HCT116 (cell line): Measurements from ENCODE around the gene EIF3B.

Experiments used
- ELF1 ChIP-seq: IDR thresholded peaks from 2 replicates; pipeline ENCODE4 v1.6.1; 2012; ENCODE audit warnings: low read depth, borderline replicate concordance
- POLR2A ChIP-seq: IDR thresholded peaks from 2 replicates; pipeline ENCODE4 v1.7.0; 2011; ENCODE audit warnings: borderline replicate concordance; ENCODE audit not compliant: insufficient read depth, insufficient read length; ENCODE audit errors: extremely low read depth
- SP1 ChIP-seq: IDR thresholded peaks from 2 replicates; pipeline ENCODE4 v1.6.1; 2012; ENCODE audit warnings: low read depth
- TF ChIP-seq, protein P1 (sequence below), 3 experiments: fragments of 200-600 bp in 1 of 3; sonication (generic) in 1 of 3; IDR thresholded peaks in 2 of 3; conservative IDR thresholded peaks in 1 of 3; 2 replicates each; pipeline ENCODE4 v1.5.1; 2012 to 2017; ENCODE audit warnings: low read depth in 2 of 3, low read length in 2 of 3, antibody characterized with exemption in 1 of 3, borderline replicate concordance in 1 of 3, control low read depth in 1 of 3, mild to moderate bottlenecking in 1 of 3, mixed read lengths in 1 of 3, mixed run types in 1 of 3, moderate library complexity in 1 of 3; ENCODE audit not compliant: insufficient read depth in 1 of 3
- TF ChIP-seq, protein P2 (sequence below): IDR thresholded peaks from 2 replicates; pipeline ENCODE4 v1.6.1; 2012; ENCODE audit warnings: low read depth

DNA sequence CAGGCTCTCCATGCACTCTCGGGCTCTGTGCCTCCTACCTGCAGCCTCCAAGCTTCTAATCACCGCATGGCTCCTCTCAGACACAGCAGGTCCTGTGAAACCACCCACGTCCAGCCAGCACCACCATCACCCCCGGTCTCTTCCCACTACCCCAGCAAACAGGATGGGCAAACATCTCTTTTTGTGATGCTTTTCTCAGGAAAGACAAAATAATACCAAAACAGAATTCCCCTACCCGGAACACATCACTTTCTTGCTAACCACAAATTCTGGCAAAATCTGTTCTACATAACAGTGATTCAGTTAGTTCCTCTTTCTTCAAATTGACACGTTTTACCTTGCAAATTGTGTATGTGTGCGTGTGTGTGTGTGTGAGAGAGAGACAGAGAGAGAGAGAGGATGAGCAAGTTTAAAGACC is 46.9 kb upstream of the EIF3B start:
- TF ChIP-seq SP1 (no peak), POLR2A (no peak), ELF1 (no peak)
- TF ChIP-seq, protein P1, sequence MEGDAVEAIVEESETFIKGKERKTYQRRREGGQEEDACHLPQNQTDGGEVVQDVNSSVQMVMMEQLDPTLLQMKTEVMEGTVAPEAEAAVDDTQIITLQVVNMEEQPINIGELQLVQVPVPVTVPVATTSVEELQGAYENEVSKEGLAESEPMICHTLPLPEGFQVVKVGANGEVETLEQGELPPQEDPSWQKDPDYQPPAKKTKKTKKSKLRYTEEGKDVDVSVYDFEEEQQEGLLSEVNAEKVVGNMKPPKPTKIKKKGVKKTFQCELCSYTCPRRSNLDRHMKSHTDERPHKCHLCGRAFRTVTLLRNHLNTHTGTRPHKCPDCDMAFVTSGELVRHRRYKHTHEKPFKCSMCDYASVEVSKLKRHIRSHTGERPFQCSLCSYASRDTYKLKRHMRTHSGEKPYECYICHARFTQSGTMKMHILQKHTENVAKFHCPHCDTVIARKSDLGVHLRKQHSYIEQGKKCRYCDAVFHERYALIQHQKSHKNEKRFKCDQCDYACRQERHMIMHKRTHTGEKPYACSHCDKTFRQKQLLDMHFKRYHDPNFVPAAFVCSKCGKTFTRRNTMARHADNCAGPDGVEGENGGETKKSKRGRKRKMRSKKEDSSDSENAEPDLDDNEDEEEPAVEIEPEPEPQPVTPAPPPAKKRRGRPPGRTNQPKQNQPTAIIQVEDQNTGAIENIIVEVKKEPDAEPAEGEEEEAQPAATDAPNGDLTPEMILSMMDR (IDR thresholded peaks at IDR 0.05 in 2 of 3, conservative IDR thresholded peaks at IDR 0.05 in 1 of 3; ENCODE audit: borderline replicate concordance in 1 of 3, insufficient read depth in 1 of 3, low read depth in 2 of 3, low read length in 2 of 3) = no peak
- TF ChIP-seq, protein P2, sequence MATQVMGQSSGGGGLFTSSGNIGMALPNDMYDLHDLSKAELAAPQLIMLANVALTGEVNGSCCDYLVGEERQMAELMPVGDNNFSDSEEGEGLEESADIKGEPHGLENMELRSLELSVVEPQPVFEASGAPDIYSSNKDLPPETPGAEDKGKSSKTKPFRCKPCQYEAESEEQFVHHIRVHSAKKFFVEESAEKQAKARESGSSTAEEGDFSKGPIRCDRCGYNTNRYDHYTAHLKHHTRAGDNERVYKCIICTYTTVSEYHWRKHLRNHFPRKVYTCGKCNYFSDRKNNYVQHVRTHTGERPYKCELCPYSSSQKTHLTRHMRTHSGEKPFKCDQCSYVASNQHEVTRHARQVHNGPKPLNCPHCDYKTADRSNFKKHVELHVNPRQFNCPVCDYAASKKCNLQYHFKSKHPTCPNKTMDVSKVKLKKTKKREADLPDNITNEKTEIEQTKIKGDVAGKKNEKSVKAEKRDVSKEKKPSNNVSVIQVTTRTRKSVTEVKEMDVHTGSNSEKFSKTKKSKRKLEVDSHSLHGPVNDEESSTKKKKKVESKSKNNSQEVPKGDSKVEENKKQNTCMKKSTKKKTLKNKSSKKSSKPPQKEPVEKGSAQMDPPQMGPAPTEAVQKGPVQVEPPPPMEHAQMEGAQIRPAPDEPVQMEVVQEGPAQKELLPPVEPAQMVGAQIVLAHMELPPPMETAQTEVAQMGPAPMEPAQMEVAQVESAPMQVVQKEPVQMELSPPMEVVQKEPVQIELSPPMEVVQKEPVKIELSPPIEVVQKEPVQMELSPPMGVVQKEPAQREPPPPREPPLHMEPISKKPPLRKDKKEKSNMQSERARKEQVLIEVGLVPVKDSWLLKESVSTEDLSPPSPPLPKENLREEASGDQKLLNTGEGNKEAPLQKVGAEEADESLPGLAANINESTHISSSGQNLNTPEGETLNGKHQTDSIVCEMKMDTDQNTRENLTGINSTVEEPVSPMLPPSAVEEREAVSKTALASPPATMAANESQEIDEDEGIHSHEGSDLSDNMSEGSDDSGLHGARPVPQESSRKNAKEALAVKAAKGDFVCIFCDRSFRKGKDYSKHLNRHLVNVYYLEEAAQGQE = no peak
